SK-N-SH (cell line): Measurements from ENCODE around the gene NR1H4. TPM values are rescaled to one million over a fixed set of nuclear protein-coding genes. Genes with fewer than 3 reads are reported as not detected.

ENCODE experiments used
- CTCF ChIA-PET: fragments of 300-600, 350-600 bp; formaldehyde crosslinking; extraction: SDS; loops from one replicate; lab custom pipeline; 2021; lab: Yijun Ruan, JAX
- POLR2A ChIA-PET: fragments of 350-600 bp; sonication (Branson Sonifier 250); formaldehyde crosslinking; extraction: SDS; loops from one replicate; lab custom pipeline; 2020; ENCODE audit warnings: antibody characterized with exemption, inconsistent platforms; lab: Yijun Ruan, JAX
- DNase-seq: peaks from one replicate; pipeline ENCODE4 v3.0.0; 2012
- H2AFZ ChIP-seq: fragments of 200-600 bp; sonication (generic); 2 replicates; pipeline ENCODE4 v1.8.1; 2016; ENCODE audit warnings: antibody characterized with exemption, mild to moderate bottlenecking, low read depth
- H3F3A ChIP-seq: fragments of 200-600 bp; sonication (generic); replicated peaks from 2 replicates; pipeline ENCODE3; 2016; ENCODE audit warnings: antibody characterized with exemption, mild to moderate bottlenecking; ENCODE audit not compliant: insufficient read depth
- H3K27ac ChIP-seq, 2 experiments: fragments of 200-500 bp in 1 of 2; fragments of 200-600 bp in 1 of 2; sonication (Bioruptor generic) in 1 of 2; sonication (generic), shearing (Covaris generic) in 1 of 2; 2 replicates each; pipeline versions ENCODE4 v1.5.1 to v1.6.1; 2014 to 2016; ENCODE audit warnings: low read depth in 2 of 2, inconsistent platforms in 1 of 2, low read length in 1 of 2, mild to moderate bottlenecking in 1 of 2, mixed read lengths in 1 of 2
- H3K27me3 ChIP-seq: fragments of 200-600 bp; sonication (generic), shearing (Covaris generic); 2 replicates; pipeline ENCODE4 v1.6.1; 2016; ENCODE audit warnings: mixed run types; ENCODE audit not compliant: insufficient read depth
- H3K36me3 ChIP-seq, 2 experiments: fragments of 200-500 bp in 1 of 2; fragments of 200-600 bp in 1 of 2; sonication (Bioruptor generic) in 1 of 2; sonication (generic) in 1 of 2; replicated peaks in 1 of 2; 2 replicates each; pipeline versions ENCODE3 to v1.5.1; 2014 to 2016; ENCODE audit warnings: low read length in 1 of 2, mild to moderate bottlenecking in 1 of 2; ENCODE audit not compliant: insufficient read depth in 2 of 2, control insufficient read depth in 1 of 2
- H3K4me1 ChIP-seq, 2 experiments: fragments of 200-500 bp in 1 of 2; fragments of 200-600 bp in 1 of 2; sonication (Bioruptor generic) in 1 of 2; sonication (generic), shearing (Covaris generic) in 1 of 2; 2 replicates each; pipeline versions ENCODE4 v1.5.1 to v1.6.1; 2014 to 2016; ENCODE audit warnings: low read depth in 1 of 2, low read length in 1 of 2, mixed run types in 1 of 2; ENCODE audit not compliant: insufficient read depth in 2 of 2, control insufficient read depth in 1 of 2
- H3K4me2 ChIP-seq: fragments of 200-600 bp; sonication (generic), shearing (Covaris generic); 2 replicates; pipeline ENCODE4 v1.6.1; 2017; ENCODE audit warnings: mixed run types
- H3K4me3 ChIP-seq, 2 experiments: fragments of 200-500 bp in 1 of 2; fragments of 200-600 bp in 1 of 2; sonication (Bioruptor generic) in 1 of 2; sonication (generic), shearing (Covaris generic) in 1 of 2; 2 replicates each; pipeline versions ENCODE4 v1.5.1 to v1.8.1; 2014 to 2016; ENCODE audit warnings: low read depth in 2 of 2, inconsistent platforms in 1 of 2, low read length in 1 of 2, mild to moderate bottlenecking in 1 of 2, mixed read lengths in 1 of 2, moderate library complexity in 1 of 2
- H3K79me2 ChIP-seq: fragments of 200-600 bp; sonication (generic); 2 replicates; pipeline ENCODE4 v1.8.1; 2017; ENCODE audit warnings: mild to moderate bottlenecking; ENCODE audit not compliant: insufficient read depth
- H3K9ac ChIP-seq: fragments of 200-600 bp; sonication (generic); 2 replicates; pipeline ENCODE4 v1.6.1; 2017; ENCODE audit warnings: mixed run types
- H3K9me2 ChIP-seq: fragments of 200-600 bp; sonication (generic); 2 replicates; pipeline ENCODE4 v1.6.1; 2017; ENCODE audit warnings: mixed run types
- H3K9me3 ChIP-seq: fragments of 200-600 bp; sonication (generic); 2 replicates; pipeline ENCODE4 v1.6.1; 2017; ENCODE audit warnings: mixed run types, mild to moderate bottlenecking, moderate library complexity
- H4K20me1 ChIP-seq: fragments of 200-600 bp; sonication (generic); 2 replicates; pipeline ENCODE4 v1.6.1; 2017; ENCODE audit warnings: mild to moderate bottlenecking, mixed run types; ENCODE audit not compliant: insufficient read depth
- CHD2 ChIP-seq: fragments of 150-350 bp; IDR thresholded peaks from 2 replicates; pipeline ENCODE4 v1.6.1; 2018; ENCODE audit warnings: low read length; ENCODE audit not compliant: partially characterized antibody
- ELF1 ChIP-seq: IDR thresholded peaks from 2 replicates; pipeline ENCODE4 v1.4.0; 2012
- EP300 ChIP-seq, 2 experiments: IDR thresholded peaks; 2 replicates each; pipeline versions ENCODE4 v1.4.0 to v1.6.1; 2012; ENCODE audit warnings: borderline replicate concordance in 1 of 2, low read depth in 1 of 2, low read length in 1 of 2
- FOXJ3 ChIP-seq: sonication (generic); formaldehyde crosslinking; IDR thresholded peaks from 2 replicates; pipeline ENCODE4 v1.5.1; 2020; ENCODE audit warnings: mild to moderate bottlenecking, missing genetic modification reagents
- NFIC ChIP-seq: IDR thresholded peaks from 2 replicates; pipeline ENCODE4 v1.4.0; 2012; ENCODE audit warnings: borderline replicate concordance
- NRF1 ChIP-seq: IDR thresholded peaks from 2 replicates; pipeline ENCODE4 v1.6.1; 2012; ENCODE audit warnings: low read depth, mild to moderate bottlenecking, low read length
- POLR2AphosphoS5 ChIP-seq: IDR thresholded peaks from 2 replicates; pipeline ENCODE4 v1.6.1; 2012; ENCODE audit warnings: low read depth, low read length
- RAD21 ChIP-seq: IDR thresholded peaks from 2 replicates; pipeline ENCODE4 v1.6.1; 2012; ENCODE audit warnings: mild to moderate bottlenecking, low read length
- REST ChIP-seq: IDR thresholded peaks from 2 replicates; pipeline ENCODE4 v1.6.1; 2012; ENCODE audit warnings: mild to moderate bottlenecking, low read depth, low read length, moderate library complexity
- SIN3A ChIP-seq: IDR thresholded peaks from 2 replicates; pipeline ENCODE4 v1.6.1; 2012; ENCODE audit warnings: low read depth, mild to moderate bottlenecking, low read length, moderate library complexity, borderline replicate concordance
- SMC3 ChIP-seq: IDR thresholded peaks from 2 replicates; pipeline ENCODE4 v1.6.1; 2012; ENCODE audit warnings: low read depth, low read length, improper control_type of control experiment
- TAF1 ChIP-seq: IDR thresholded peaks from 2 replicates; pipeline ENCODE4 v1.6.1; 2012; ENCODE audit warnings: low read depth, mild to moderate bottlenecking, low read length, moderate library complexity, borderline replicate concordance
- TCF12 ChIP-seq: IDR thresholded peaks from 2 replicates; pipeline ENCODE4 v1.4.0; 2012
- TEAD4 ChIP-seq: IDR thresholded peaks from 2 replicates; pipeline ENCODE4 v1.4.0; 2012; ENCODE audit warnings: mild to moderate bottlenecking, borderline replicate concordance; ENCODE audit not compliant: insufficient read depth
- USF2 ChIP-seq: fragments of 150-350 bp; IDR thresholded peaks from 2 replicates; pipeline ENCODE4 v1.6.1; 2017; ENCODE audit warnings: antibody characterized with exemption, low read length, low read depth, borderline replicate concordance
- YY1 ChIP-seq: IDR thresholded peaks from 2 replicates; pipeline ENCODE4 v1.4.0; 2012; ENCODE audit warnings: low read depth, mild to moderate bottlenecking
- polyA plus RNA-seq, 3 experiments: library from polyadenylated mRNA; depleted of rRNA; stranded (reverse); fragments of >200 nt; gene quantifications; 2 replicates each; pipeline ENCODE4 v1.2.3, GENCODE V29; 2012
- TF ChIP-seq, protein P1 (sequence below): fragments of 200-600 bp; sonication (generic); IDR thresholded peaks from 2 replicates; pipeline ENCODE4 v1.6.1; 2017; ENCODE audit warnings: antibody characterized with exemption, mild to moderate bottlenecking, moderate library complexity

The NR1H4 gene
- polyA plus RNA-seq, 1 of the 3 experiments (the other 2 are of a cell fraction): not detected

- CTCF ChIA-PET: no interaction called here
- TF ChIP-seq FOXJ3 (CRISPR knock-in tag) (no peak), SIN3A (no peak), TEAD4 (no peak), USF2 (no peak), CHD2 (no peak), SMC3 (no peak), NRF1 (no peak), YY1 (no peak), TAF1 (no peak), RAD21 (no peak), POLR2AphosphoS5 (no peak), TCF12 (no peak), NFIC (no peak), ELF1 (no peak), REST (no peak), EP300 (IDR thresholded peaks at IDR 0.05; ENCODE audit: borderline replicate concordance in 1 of 2, low read depth in 1 of 2, low read length in 1 of 2) (no peak)
- TF ChIP-seq, protein P1, sequence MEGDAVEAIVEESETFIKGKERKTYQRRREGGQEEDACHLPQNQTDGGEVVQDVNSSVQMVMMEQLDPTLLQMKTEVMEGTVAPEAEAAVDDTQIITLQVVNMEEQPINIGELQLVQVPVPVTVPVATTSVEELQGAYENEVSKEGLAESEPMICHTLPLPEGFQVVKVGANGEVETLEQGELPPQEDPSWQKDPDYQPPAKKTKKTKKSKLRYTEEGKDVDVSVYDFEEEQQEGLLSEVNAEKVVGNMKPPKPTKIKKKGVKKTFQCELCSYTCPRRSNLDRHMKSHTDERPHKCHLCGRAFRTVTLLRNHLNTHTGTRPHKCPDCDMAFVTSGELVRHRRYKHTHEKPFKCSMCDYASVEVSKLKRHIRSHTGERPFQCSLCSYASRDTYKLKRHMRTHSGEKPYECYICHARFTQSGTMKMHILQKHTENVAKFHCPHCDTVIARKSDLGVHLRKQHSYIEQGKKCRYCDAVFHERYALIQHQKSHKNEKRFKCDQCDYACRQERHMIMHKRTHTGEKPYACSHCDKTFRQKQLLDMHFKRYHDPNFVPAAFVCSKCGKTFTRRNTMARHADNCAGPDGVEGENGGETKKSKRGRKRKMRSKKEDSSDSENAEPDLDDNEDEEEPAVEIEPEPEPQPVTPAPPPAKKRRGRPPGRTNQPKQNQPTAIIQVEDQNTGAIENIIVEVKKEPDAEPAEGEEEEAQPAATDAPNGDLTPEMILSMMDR: no peak
- Histone ChIP-seq H3K9me2 (no peaks in the 10 kb centered on the region), H3K4me3 (no peak overlapping the region), H3K36me3 (no peaks in the 10 kb centered on the region), H3K9me3 (no peaks in the 10 kb centered on the region), H3K27me3 (no peaks in the 10 kb centered on the region), H3K4me2 (no peak overlapping the region), H4K20me1 (no peaks in the 10 kb centered on the region), H3K79me2 (no peaks in the 10 kb centered on the region), H3K27ac (no peak overlapping the region), H3F3A (no peaks in the 10 kb centered on the region), H3K4me1 (no peaks in the 10 kb centered on the region), H3K9ac (no peak overlapping the region), H2AFZ (no peak overlapping the region)
- POLR2A ChIA-PET: no interaction called here
- DNase-seq: no peak
Measured at GRCh38 chr12:100468126-100468525, 5.5 kb upstream of the NR1H4 start.
